HepG2 (cell line): ENCODE measurements around the gene RALY. TPM values are rescaled to one million over a fixed set of nuclear protein-coding genes. Genes with fewer than 3 reads are reported as not detected.

Experiments
- ELF4 ChIP-seq: sonication (generic); formaldehyde crosslinking; IDR thresholded peaks from 2 replicates; pipeline ENCODE4 v1.5.0; 2020; ENCODE audit warnings: missing genetic modification reagents, mild to moderate bottlenecking, moderate library complexity, borderline replicate concordance
- FOSL1 ChIP-seq: sonication (generic); formaldehyde crosslinking; IDR thresholded peaks from 2 replicates; pipeline ENCODE4 v1.9.0; 2021; ENCODE audit warnings: missing genetic modification reagents, borderline replicate concordance
- FUBP1 ChIP-seq: sonication (generic); formaldehyde crosslinking; IDR thresholded peaks from 2 replicates; pipeline ENCODE4 v1.5.1; 2020; ENCODE audit warnings: missing genetic modification reagents, mild to moderate bottlenecking, borderline replicate concordance
- GLMP ChIP-seq: sonication (generic); formaldehyde crosslinking; IDR thresholded peaks from 2 replicates; pipeline ENCODE4 v1.9.0; 2021; ENCODE audit warnings: missing genetic modification reagents, mild to moderate bottlenecking, borderline replicate concordance
- MAFG ChIP-seq: sonication (generic); formaldehyde crosslinking; IDR thresholded peaks from 2 replicates; pipeline ENCODE4 v1.5.1; 2020; ENCODE audit warnings: mild to moderate bottlenecking, missing genetic modification reagents
- NFAT5 ChIP-seq: sonication (generic); formaldehyde crosslinking; IDR thresholded peaks from 2 replicates; pipeline ENCODE4 v1.4.0; 2020; ENCODE audit warnings: missing genetic modification reagents
- POLR2A ChIP-seq, 2 experiments: IDR thresholded peaks; 2 replicates each; pipeline ENCODE4 v1.6.1; 2011; ENCODE audit warnings: low read depth in 2 of 2, low read length in 2 of 2, mild to moderate bottlenecking in 1 of 2, moderate library complexity in 1 of 2; ENCODE audit not compliant: insufficient read depth in 1 of 2
- POLR2G ChIP-seq: fragments of 200-400 bp; formaldehyde crosslinking; IDR thresholded peaks from 2 replicates; pipeline ENCODE4 v1.6.1; 2018; ENCODE audit warnings: mild to moderate bottlenecking, low read depth, low read length, moderate library complexity
- RBFOX2 ChIP-seq: fragments of 200-400 bp; formaldehyde crosslinking; IDR thresholded peaks from 2 replicates; pipeline ENCODE4 v1.6.1; 2017; ENCODE audit warnings: low read depth, mild to moderate bottlenecking, low read length
- RBM22 ChIP-seq: fragments of 200-400 bp; formaldehyde crosslinking; optimal IDR thresholded peaks from 2 replicates; pipeline ENCODE3; 2017; ENCODE audit warnings: mild to moderate bottlenecking, low read length, moderate library complexity
- REPIN1 ChIP-seq: sonication (generic); formaldehyde crosslinking; IDR thresholded peaks from 2 replicates; pipeline ENCODE4 v1.8.0; 2022; ENCODE audit warnings: missing genetic modification reagents, low read depth, mild to moderate bottlenecking, borderline replicate concordance
- RFXAP ChIP-seq: sonication (generic); formaldehyde crosslinking; IDR thresholded peaks from 2 replicates; pipeline ENCODE4 v1.4.0; 2020; ENCODE audit warnings: missing genetic modification reagents, borderline replicate concordance
- RNF2 ChIP-seq: fragments of 450-650 bp; conservative IDR thresholded peaks from 2 replicates; pipeline ENCODE4 v1.6.1; 2016; ENCODE audit warnings: low read depth
- TEF ChIP-seq: sonication (generic); formaldehyde crosslinking; IDR thresholded peaks from 2 replicates; pipeline ENCODE4 v1.5.0; 2020; ENCODE audit warnings: missing genetic modification reagents
- ZFP36L1 ChIP-seq: sonication (generic); formaldehyde crosslinking; IDR thresholded peaks from 2 replicates; pipeline ENCODE4 v1.8.0; 2022; ENCODE audit warnings: mild to moderate bottlenecking, missing genetic modification reagents, moderate library complexity
- ZFP82 ChIP-seq: sonication (generic); formaldehyde crosslinking; IDR thresholded peaks from 2 replicates; pipeline ENCODE4 v1.5.1; 2020; ENCODE audit warnings: mild to moderate bottlenecking, missing genetic modification reagents, borderline replicate concordance
- ZNF296 ChIP-seq: sonication (generic); formaldehyde crosslinking; conservative IDR thresholded peaks from 2 replicates; pipeline ENCODE4 v1.5.0; 2020; ENCODE audit warnings: mild to moderate bottlenecking, missing genetic modification reagents
- ZNF343 ChIP-seq: sonication (generic); formaldehyde crosslinking; IDR thresholded peaks from 2 replicates; pipeline ENCODE4 v1.4.0; 2020; ENCODE audit warnings: mild to moderate bottlenecking, missing genetic modification reagents
- ZNF746 ChIP-seq: sonication (generic); formaldehyde crosslinking; IDR thresholded peaks from 2 replicates; pipeline ENCODE4 v1.8.0; 2022; ENCODE audit warnings: mild to moderate bottlenecking, missing genetic modification reagents
- ZNF788 ChIP-seq: sonication (generic); formaldehyde crosslinking; IDR thresholded peaks from 2 replicates; pipeline ENCODE4 v1.5.0; 2020; ENCODE audit warnings: mild to moderate bottlenecking, missing genetic modification reagents, borderline replicate concordance
- ZNF841 ChIP-seq: sonication (generic); formaldehyde crosslinking; IDR thresholded peaks from 2 replicates; pipeline ENCODE4 v1.8.1; 2023; ENCODE audit warnings: missing genetic modification reagents, borderline replicate concordance
- polyA plus RNA-seq, 8 experiments: library from polyadenylated mRNA; depleted of rRNA in 3 of 8; stranded (reverse) in 7 of 8; unstranded in 1 of 8; fragments of >200 nt; fragmentation: Illumina TruSeq in 4 of 8; extraction: Trizol in 4 of 8; gene quantifications; 2 replicates each; pipeline versions ENCODE4 v1.2.1 to v1.2.3, GENCODE V29; 2011 to 2016; ENCODE audit warnings: low read depth in 4 of 8, missing spikeins in 1 of 8, mixed read lengths in 1 of 8; ENCODE audit not compliant: insufficient read depth in 1 of 8
- total RNA-seq, 5 experiments: library from RNA; depleted of rRNA; stranded (reverse); fragments of >200 nt; fragmentation: Illumina TruSeq; extraction: Trizol; gene quantifications; 2 replicates each; pipeline ENCODE4 v1.2.3, GENCODE V29; 2016; ENCODE audit warnings: low read depth in 1 of 5

The RALY gene
- total and polyA plus RNA-seq, 2 of the 13 experiments (the other 11 are each of a cell fraction or from before 2014, with no cell fraction given): 178 to 186 TPM

- TF ChIP-seq REPIN1 (CRISPR knock-in tag) (0 out of 2 replicates have a peak, but pooled peaks have one; percentile 33), FOSL1 (no peak), ZFP36L1 (CRISPR knock-in tag) (0 out of 2 replicates have a peak, but pooled peaks have one; percentile 32), ZFP82 (CRISPR knock-in tag) (no peak), ZNF841 (no peak), POLR2A (IDR thresholded peaks at IDR 0.05; ENCODE audit: insufficient read depth in 1 of 2, low read depth in 2 of 2, low read length in 2 of 2) (0 out of 4 replicates have a peak, but pooled peaks of 1 of the 2 experiments have one; percentile 34), ZNF788 (CRISPR knock-in tag) (no peak), ZNF343 (CRISPR knock-in tag) (no peak), RNF2 (no peak), NFAT5 (CRISPR knock-in tag) (no peak), RBFOX2 (peak; percentile 61; the same call in 1 of the 2 replicates), RBM22 (peak; percentile 47), RFXAP (no peak), FUBP1 (CRISPR knock-in tag) (no peak), ELF4 (CRISPR knock-in tag) (0 out of 2 replicates have a peak, but pooled peaks have one; percentile 13), TEF (CRISPR knock-in tag) (0 out of 2 replicates have a peak, but pooled peaks have one; percentile 10), ZNF296 (no peak), POLR2G (peak; percentile 56), MAFG (CRISPR knock-in tag) (no peak), ZNF746 (CRISPR knock-in tag) (no peak), GLMP (CRISPR knock-in tag) (no peak)
These were observed 116.5 kb downstream of the RALY start (continued) for GRCh38 chr20:34110025-34110744.
